Adrenal gland (tissue), 12 donors: Measurements from ENCODE around the gene DPM2. TPM values are rescaled to one million over a fixed set of nuclear protein-coding genes. Genes with fewer than 3 reads are reported as not detected.

ENCODE experiments used
- DNase-seq, 7 donors: peaks; one replicate each; pipeline ENCODE4 v3.0.0-alpha.2; 2019 to 2020
- H3K27ac ChIP-seq, 5 donors: fragments of 200-600 bp; sonication (generic) in 4 of 5; 1 replicate in 3 of 5; 2 replicates in 2 of 5; pipeline versions ENCODE4 v1.5.1 to v1.8.0; 2016 to 2020; ENCODE audit warnings: mild to moderate bottlenecking in 1 of 5
- H3K27me3 ChIP-seq: fragments of 200-600 bp; 2 replicates; pipeline ENCODE4 v1.8.0; 2021
- H3K36me3 ChIP-seq, 2 donors: fragments of 200-600 bp; replicated peaks in 1 of 2; 1 replicate in 1 of 2; 2 replicates in 1 of 2; pipeline versions ENCODE4 v1.5.1 to v1.8.0; 2018 to 2022
- H3K4me1 ChIP-seq, 2 donors: fragments of 200-600 bp; replicated peaks in 1 of 2; 1 replicate in 1 of 2; 2 replicates in 1 of 2; pipeline versions ENCODE4 v1.5.1 to v1.8.0; 2018 to 2021
- H3K4me3 ChIP-seq, 4 donors: fragments of 200-600 bp; sonication (generic) in 3 of 4; one replicate each; pipeline ENCODE4 v1.5.1; 2016 to 2018
- H3K9me3 ChIP-seq, 3 donors: fragments of 200-600 bp; sonication (generic) in 1 of 3; replicated peaks in 1 of 3; 1 replicate in 2 of 3; 2 replicates in 1 of 3; pipeline versions ENCODE4 v1.5.1 to v1.8.0; 2016 to 2021
- POLR2A ChIP-seq, 2 donors: fragments of 450-650 bp; IDR thresholded peaks; one replicate each; pipeline ENCODE4 v1.6.1; 2017; ENCODE audit warnings: antibody characterized with exemption in 2 of 2, mild to moderate bottlenecking in 2 of 2, moderate library complexity in 1 of 2
- WGBS, 4 donors: extraction: QIAGEN DNeasy Blood & Tissue Kit in 2 of 4; methylation state at CpG; one replicate each; pipeline versions ENCODE4 v1.1.5 to v1.1.7; 2013 to 2017; 5-methylcytosine and 5-hydroxymethylcytosine counted together
- intact Hi-C, 2 donors: fragments of 100-400 bp; cut with DNase I; formaldehyde crosslinking; loops; one replicate each; pipeline versions ENCODE4 v1.14.1 to v1.15.0; 2022 to 2023
- polyA plus RNA-seq, 3 donors: library from polyadenylated mRNA; stranded (reverse); fragments of 200-250 nt in 2 of 3; fragments of 350-450 nt in 1 of 3; fragmentation: Illumina TruSeq in 1 of 3; extraction: RNeasy Lipid Tissue Mini Kit (QIAGEN cat#74804) in 1 of 3; gene quantifications; one replicate each; pipeline ENCODE4 v1.2.3, GENCODE V29; 2013 to 2014
- total RNA-seq, 9 donors: library from RNA; depleted of rRNA in 4 of 9; stranded (reverse); fragments of >200 nt in 4 of 9; fragments of 120-200 nt in 1 of 9; fragmentation: NEBNext Ultra II Directional in 1 of 9; extraction: Animal tissue kit (Norgen Biotek cat#: 25700) in 1 of 9; gene quantifications; one replicate each; pipeline versions ENCODE4 v1.1.0 to v1.2.4, GENCODE V29; 2013 to 2023
- TF ChIP-seq, protein P1 (sequence below), 6 experiments: fragments of 450-650 bp in 4 of 6; fragments of 200-600 bp in 2 of 6; sonication (generic) in 1 of 6; IDR thresholded peaks; 1 replicate in 5 of 6; 2 replicates in 1 of 6; pipeline versions ENCODE4 v1.5.1 to v1.8.0; 2016 to 2021; ENCODE audit warnings: antibody characterized with exemption in 6 of 6, mild to moderate bottlenecking in 2 of 6, moderate library complexity in 1 of 6
- donor health status: healthy with polysubstance abuse.
- donor health status: Bipolar disorder and iron deficiency.
- donor health status: DM: yes; HTN: yes; CAD: no.
- donor health status: DM: no; HTN: no; CAD: no.
- donor health status: DM: no; HTN: no; CAD: no.
- donor health status: DM: yes; HTN: yes; CAD: no.

The DPM2 gene
- total and polyA plus RNA-seq, 12 donors, result 18.4 to 46.8 (median 33.5) TPM

DNA sequence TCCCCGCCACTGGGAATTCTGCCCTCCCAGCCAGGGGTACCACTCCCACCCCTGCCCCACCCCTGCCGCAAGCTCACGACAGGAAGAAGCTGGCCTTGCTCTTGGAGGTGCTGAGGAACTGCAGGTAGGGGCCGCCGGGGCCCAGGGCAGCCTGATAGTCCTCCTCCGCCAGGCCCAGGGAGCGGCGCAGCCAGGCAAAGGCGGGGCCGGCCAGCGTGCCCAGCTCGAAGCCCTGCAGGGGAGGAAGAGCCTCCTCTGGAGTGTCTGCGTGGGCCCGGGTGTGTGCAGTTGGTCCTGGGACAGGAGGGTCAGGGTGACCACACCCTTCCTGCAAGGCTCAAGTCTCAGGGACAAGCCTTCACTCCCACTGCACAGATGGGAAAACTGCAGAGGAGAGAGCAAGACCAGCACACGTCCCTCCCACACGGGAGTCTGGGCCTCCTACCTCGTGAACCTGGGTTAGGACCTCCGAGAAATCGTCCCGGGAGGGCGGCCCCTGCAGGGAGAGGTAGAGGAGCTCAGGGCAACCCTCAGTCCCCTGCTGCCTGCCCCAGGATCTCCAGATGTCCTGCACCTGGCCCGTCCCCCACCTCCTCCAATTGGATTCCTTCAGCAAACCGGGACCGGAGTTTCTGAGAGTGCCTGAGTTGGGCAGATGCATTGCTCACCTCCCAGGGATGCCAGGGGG, 9.5 kb downstream of the DPM2 start:
- Histone ChIP-seq H3K27ac (no peak overlapping the region), H3K27me3 (peaks cover 28% of the 10 kb centered on the region), H3K36me3 (no peaks in the 10 kb centered on the region), H3K4me1 (peaks cover 10 to 32% of the 10 kb centered on the region in 2 donors), H3K9me3 (no peaks in the 10 kb centered on the region), H3K4me3 (no peak overlapping the region)
- intact Hi-C loops, result loop anchor here (10.0 kb wide), 2 partner anchors 343 to 423 kb away; no protein-coding TSS in a partner anchor
- 24 to 41% (median 32%) methylated on average over 8 to 24 of the region's 24 CpGs for WGBS, 4 donors
- TF ChIP-seq, protein P1, sequence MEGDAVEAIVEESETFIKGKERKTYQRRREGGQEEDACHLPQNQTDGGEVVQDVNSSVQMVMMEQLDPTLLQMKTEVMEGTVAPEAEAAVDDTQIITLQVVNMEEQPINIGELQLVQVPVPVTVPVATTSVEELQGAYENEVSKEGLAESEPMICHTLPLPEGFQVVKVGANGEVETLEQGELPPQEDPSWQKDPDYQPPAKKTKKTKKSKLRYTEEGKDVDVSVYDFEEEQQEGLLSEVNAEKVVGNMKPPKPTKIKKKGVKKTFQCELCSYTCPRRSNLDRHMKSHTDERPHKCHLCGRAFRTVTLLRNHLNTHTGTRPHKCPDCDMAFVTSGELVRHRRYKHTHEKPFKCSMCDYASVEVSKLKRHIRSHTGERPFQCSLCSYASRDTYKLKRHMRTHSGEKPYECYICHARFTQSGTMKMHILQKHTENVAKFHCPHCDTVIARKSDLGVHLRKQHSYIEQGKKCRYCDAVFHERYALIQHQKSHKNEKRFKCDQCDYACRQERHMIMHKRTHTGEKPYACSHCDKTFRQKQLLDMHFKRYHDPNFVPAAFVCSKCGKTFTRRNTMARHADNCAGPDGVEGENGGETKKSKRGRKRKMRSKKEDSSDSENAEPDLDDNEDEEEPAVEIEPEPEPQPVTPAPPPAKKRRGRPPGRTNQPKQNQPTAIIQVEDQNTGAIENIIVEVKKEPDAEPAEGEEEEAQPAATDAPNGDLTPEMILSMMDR (IDR thresholded peaks at IDR 0.05), result no peak
- no peak for TF ChIP-seq POLR2A (IDR thresholded peaks at IDR 0.05)
- DNase-seq, result no peak

DNA sequence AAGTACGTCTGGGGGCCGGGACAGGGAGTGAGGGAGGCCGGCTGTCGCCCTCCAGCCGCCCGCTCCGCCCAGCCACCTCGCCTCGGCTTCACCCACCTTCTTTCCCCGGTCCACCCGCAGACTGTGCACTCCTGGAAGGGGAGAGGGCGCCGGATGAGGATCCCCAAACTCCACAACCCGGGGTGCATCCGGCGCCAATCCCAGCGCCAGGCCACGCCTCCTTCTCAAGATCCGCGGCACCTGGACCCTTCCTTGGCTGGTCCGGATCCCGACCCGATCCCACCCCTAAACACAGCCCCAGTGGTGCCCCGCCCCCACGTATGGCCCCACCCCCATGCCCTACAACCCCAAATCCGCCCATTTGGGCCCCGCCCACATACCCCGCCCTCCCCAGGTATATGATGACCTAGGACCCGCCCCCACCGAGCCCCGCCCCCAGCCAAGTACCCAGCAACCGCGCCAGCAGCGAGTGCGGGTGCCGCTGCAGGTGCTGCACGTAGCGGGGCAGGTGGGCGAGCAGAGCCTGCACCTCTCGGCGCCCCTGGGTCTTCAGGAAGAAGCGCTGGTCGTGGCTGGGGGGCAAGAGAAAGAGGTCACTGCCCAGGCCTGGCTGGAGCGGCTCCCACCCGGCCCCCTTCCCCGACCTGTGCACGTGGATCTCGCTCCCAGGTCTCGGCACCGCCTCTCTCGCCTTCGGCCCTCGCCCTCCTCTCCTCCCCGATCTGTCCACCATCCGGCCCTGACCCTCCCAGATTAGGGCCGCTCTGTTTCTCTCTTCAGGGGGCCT, 10.3 kb downstream of the DPM2 start:
- no peak for DNase-seq
- intact Hi-C loops, result loop anchor here (10.0 kb wide), 2 partner anchors 343 to 423 kb away; no protein-coding TSS in a partner anchor
- WGBS, 4 donors, result 0 to 5% (median 4%) methylated on average over 15 to 56 of the region's 56 CpGs
- TF ChIP-seq, protein P1 (IDR thresholded peaks at IDR 0.05), result no peak
- TF ChIP-seq POLR2A (IDR thresholded peaks at IDR 0.05), result no peak
- H3K4me3 ChIP-seq, result no peak overlapping the region
- peaks cover 10 to 32% of the 10 kb centered on the region in 2 donors for H3K4me1 ChIP-seq
- H3K27ac ChIP-seq, result no peak overlapping the region
- no peaks in the 10 kb centered on the region for H3K36me3 ChIP-seq
- no peaks in the 10 kb centered on the region for H3K9me3 ChIP-seq
- peaks cover 28% of the 10 kb centered on the region for H3K27me3 ChIP-seq

DNA sequence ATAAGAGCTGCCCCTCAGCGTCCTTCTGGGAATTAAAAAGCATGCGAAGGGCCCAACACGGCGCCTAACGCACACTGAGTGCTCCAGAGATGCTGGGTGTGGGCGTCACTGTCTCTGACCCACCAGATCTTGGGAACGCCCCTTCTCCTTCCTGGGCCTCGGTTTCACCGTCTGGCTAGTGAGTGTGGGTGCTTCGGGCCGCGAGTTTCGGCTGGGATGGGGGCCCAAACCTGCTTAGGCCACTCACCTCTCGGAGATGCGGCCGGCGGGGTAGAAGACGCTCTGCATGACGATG, 10.8 kb downstream of the DPM2 start:
- peaks cover 10 to 33% of the 10 kb centered on the region in 2 donors for H3K4me1 ChIP-seq
- H3K36me3 ChIP-seq, result no peaks in the 10 kb centered on the region
- WGBS, 4 donors, result 18 to 25% (median 22%) methylated on average over 16 to 19 of the region's 19 CpGs; no CpG with 5 or more reads in 1 of the 4 donors
- TF ChIP-seq, protein P1 (IDR thresholded peaks at IDR 0.05), result no peak
- TF ChIP-seq POLR2A (IDR thresholded peaks at IDR 0.05), result no peak
- no peak overlapping the region for H3K27ac ChIP-seq
- peaks cover 28% of the 10 kb centered on the region for H3K27me3 ChIP-seq
- H3K9me3 ChIP-seq, result no peaks in the 10 kb centered on the region
- no peak for DNase-seq
- no peak overlapping the region for H3K4me3 ChIP-seq
- intact Hi-C loops, result loop anchor here (10.0 kb wide), 2 partner anchors 342 to 422 kb away; no protein-coding TSS in a partner anchor
